K562 (cell line): ENCODE data around the gene CLDN15. TPM values are rescaled to one million over a fixed set of nuclear protein-coding genes. Genes with fewer than 3 reads are reported as not detected.

ENCODE experiments used
- BCL6 ChIP-seq: fragments of 250-450 bp; sonication (Bioruptor Pico); IDR thresholded peaks from 2 replicates; pipeline ENCODE4 v1.4.0; 2020
- CBX1 ChIP-seq: sonication (generic); IDR thresholded peaks from 2 replicates; pipeline ENCODE4 v1.6.1; 2016; ENCODE audit warnings: antibody characterized with exemption, low read depth, mild to moderate bottlenecking
- CBX3 ChIP-seq, 2 experiments: IDR thresholded peaks; 1 replicate in 1 of 2; 2 replicates in 1 of 2; pipeline ENCODE4 v1.6.1; 2012; ENCODE audit warnings: inconsistent platforms in 2 of 2, low read length in 2 of 2, borderline replicate concordance in 1 of 2, control low read depth in 1 of 2
- RBM22 ChIP-seq: fragments of 200-400 bp; formaldehyde crosslinking; IDR thresholded peaks from 2 replicates; pipeline ENCODE4 v1.6.1; 2018; ENCODE audit warnings: low read length, low read depth; ENCODE audit not compliant: poor library complexity, severe bottlenecking
- SAP30 ChIP-seq: fragments of 200-600 bp; sonication (generic); IDR thresholded peaks from 2 replicates; pipeline ENCODE4 v1.6.1; 2012; ENCODE audit warnings: borderline replicate concordance, low read depth, mild to moderate bottlenecking, moderate library complexity, low read length, control low read depth, inconsistent platforms; ENCODE audit not compliant: insufficient read depth, poor library complexity, severe bottlenecking
- polyA plus RNA-seq, 8 experiments: library from polyadenylated mRNA; depleted of rRNA in 4 of 8; stranded (reverse) in 5 of 8; unstranded in 3 of 8; fragments of >200 nt; fragmentation: Nextera tagmentation in 2 of 8; fragmentation: Illumina TruSeq in 1 of 8; extraction: Ambion mirVana in 2 of 8; extraction: Trizol in 1 of 8; gene quantifications; 2 replicates each; pipeline versions ENCODE4 v1.2.1 to v1.2.3, GENCODE V29; 2011 to 2014; ENCODE audit warnings: inconsistent platforms in 1 of 8, missing spikeins in 1 of 8
- total RNA-seq, 7 experiments: library from RNA; depleted of rRNA in 6 of 7; stranded (reverse); fragments of >200 nt in 6 of 7; fragmentation: Illumina TruSeq in 2 of 7; extraction: Trizol in 2 of 7; gene quantifications; 2 replicates each; pipeline versions ENCODE4 v1.2.1 to v1.2.3, GENCODE V29; 2011 to 2021; ENCODE audit warnings: low replicate concordance in 1 of 7
- TF ChIP-seq, protein P1 (sequence below), 2 experiments: fragments of 450-650 bp in 1 of 2; sonication (generic) in 1 of 2; formaldehyde crosslinking in 1 of 2; IDR thresholded peaks in 1 of 2; conservative IDR thresholded peaks in 1 of 2; 2 replicates each; pipeline versions ENCODE4 v1.6.1 to v1.8.1; 2016 to 2023; ENCODE audit warnings: mild to moderate bottlenecking in 2 of 2, moderate library complexity in 2 of 2, inconsistent platforms in 1 of 2, missing genetic modification reagents in 1 of 2
- TF ChIP-seq, protein P2 (sequence below): IDR thresholded peaks from 2 replicates; pipeline ENCODE4 v1.6.1; 2012; ENCODE audit warnings: low read depth, low read length, improper control_type of control experiment, borderline replicate concordance
- TF ChIP-seq, protein P3 (sequence below): fragments of 200-800 bp; sonication (Bioruptor generic); IDR thresholded peaks from 2 replicates; pipeline ENCODE4 v1.6.1; 2016; ENCODE audit warnings: missing genetic modification characterization, missing compliant biosample characterization
- TF ChIP-seq, protein P4 (sequence below), 2 experiments: fragments of 450-650 bp in 1 of 2; IDR thresholded peaks; 2 replicates each; pipeline ENCODE4 v1.6.1; 2011 to 2017; ENCODE audit warnings: low read depth in 2 of 2, antibody characterized with exemption in 1 of 2, borderline replicate concordance in 1 of 2, low read length in 1 of 2, mild to moderate bottlenecking in 1 of 2, mixed read lengths in 1 of 2; ENCODE audit not compliant: control insufficient read depth in 1 of 2

The CLDN15 gene
- total and polyA plus RNA-seq, 9 of the 15 experiments (the other 6 are each of a cell fraction or from before 2014, with no cell fraction given), result 0.32 to 14.5 (median 7.4) TPM

DNA sequence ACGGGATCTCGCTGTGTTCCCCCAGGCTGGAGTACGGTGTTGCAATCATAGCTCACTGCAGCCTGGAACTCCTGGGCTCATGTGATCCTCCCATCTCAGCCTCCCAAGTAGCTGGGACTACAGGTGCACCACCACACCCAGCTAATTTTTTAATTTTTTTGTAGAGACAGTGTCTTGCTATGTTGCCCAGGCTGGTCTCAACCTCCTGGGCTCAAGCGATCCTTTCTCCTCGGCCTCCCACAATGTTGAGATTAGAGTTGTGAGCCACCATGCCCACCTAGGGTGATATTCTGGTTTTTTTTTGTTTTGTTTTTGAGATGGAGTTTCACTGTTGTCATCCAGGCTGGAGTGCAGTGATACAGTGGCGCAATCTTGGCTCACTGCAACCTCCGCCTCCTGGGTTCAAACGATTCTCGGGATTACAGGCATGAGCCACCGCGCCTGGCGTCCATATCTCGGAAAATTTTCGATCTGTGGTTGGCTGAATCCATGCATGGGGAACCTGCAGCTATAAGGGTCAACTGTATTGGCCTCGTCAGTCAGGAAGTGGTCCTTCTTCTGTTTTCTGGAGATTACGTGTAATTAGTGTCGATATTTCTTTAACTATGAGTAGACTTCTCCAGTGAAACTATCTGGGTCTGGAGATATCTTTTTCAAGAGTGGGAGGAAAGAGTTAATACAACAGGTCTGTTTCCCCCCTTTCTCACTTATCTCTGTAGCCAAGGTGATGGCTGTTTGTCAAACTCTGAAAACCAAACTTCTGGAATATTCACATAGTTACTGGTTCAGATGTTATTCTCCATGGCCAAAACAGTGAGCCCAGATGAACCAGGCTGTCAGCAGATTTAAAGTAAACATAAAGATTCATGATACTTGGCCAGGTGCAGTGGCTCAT lies 28.3 kb upstream of the CLDN15 start (continued):
- TF ChIP-seq BCL6 (no peak), RBM22 (no peak), CBX1 (no peak), SAP30 (no peak), CBX3 (IDR thresholded peaks at IDR 0.05; ENCODE audit: borderline replicate concordance in 1 of 2, low read length in 2 of 2) (0 out of 3 replicates have a peak, but pooled peaks of 1 of the 2 experiments have one; percentile 10)
- TF ChIP-seq, protein P1, sequence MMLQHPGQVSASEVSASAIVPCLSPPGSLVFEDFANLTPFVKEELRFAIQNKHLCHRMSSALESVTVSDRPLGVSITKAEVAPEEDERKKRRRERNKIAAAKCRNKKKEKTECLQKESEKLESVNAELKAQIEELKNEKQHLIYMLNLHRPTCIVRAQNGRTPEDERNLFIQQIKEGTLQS (IDR thresholded peaks at IDR 0.05), result peak; percentile 47
- TF ChIP-seq, protein P1 (CRISPR knock-in tag; conservative IDR thresholded peaks at IDR 0.05), result no peak
- TF ChIP-seq, protein P2, sequence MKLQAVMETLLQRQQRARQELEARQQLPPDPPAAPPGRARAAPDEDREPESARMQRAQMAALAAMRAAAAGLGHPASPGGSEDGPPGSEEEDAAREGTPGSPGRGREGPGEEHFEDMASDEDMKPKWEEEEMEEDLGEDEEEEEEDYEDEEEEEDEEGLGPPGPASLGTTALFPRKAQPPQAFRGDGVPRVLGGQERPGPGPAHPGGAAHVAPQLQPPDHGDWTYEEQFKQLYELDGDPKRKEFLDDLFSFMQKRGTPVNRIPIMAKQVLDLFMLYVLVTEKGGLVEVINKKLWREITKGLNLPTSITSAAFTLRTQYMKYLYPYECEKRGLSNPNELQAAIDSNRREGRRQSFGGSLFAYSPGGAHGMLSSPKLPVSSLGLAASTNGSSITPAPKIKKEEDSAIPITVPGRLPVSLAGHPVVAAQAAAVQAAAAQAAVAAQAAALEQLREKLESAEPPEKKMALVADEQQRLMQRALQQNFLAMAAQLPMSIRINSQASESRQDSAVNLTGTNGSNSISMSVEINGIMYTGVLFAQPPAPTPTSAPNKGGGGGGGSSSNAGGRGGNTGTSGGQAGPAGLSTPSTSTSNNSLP, result no peak
- TF ChIP-seq, protein P3, sequence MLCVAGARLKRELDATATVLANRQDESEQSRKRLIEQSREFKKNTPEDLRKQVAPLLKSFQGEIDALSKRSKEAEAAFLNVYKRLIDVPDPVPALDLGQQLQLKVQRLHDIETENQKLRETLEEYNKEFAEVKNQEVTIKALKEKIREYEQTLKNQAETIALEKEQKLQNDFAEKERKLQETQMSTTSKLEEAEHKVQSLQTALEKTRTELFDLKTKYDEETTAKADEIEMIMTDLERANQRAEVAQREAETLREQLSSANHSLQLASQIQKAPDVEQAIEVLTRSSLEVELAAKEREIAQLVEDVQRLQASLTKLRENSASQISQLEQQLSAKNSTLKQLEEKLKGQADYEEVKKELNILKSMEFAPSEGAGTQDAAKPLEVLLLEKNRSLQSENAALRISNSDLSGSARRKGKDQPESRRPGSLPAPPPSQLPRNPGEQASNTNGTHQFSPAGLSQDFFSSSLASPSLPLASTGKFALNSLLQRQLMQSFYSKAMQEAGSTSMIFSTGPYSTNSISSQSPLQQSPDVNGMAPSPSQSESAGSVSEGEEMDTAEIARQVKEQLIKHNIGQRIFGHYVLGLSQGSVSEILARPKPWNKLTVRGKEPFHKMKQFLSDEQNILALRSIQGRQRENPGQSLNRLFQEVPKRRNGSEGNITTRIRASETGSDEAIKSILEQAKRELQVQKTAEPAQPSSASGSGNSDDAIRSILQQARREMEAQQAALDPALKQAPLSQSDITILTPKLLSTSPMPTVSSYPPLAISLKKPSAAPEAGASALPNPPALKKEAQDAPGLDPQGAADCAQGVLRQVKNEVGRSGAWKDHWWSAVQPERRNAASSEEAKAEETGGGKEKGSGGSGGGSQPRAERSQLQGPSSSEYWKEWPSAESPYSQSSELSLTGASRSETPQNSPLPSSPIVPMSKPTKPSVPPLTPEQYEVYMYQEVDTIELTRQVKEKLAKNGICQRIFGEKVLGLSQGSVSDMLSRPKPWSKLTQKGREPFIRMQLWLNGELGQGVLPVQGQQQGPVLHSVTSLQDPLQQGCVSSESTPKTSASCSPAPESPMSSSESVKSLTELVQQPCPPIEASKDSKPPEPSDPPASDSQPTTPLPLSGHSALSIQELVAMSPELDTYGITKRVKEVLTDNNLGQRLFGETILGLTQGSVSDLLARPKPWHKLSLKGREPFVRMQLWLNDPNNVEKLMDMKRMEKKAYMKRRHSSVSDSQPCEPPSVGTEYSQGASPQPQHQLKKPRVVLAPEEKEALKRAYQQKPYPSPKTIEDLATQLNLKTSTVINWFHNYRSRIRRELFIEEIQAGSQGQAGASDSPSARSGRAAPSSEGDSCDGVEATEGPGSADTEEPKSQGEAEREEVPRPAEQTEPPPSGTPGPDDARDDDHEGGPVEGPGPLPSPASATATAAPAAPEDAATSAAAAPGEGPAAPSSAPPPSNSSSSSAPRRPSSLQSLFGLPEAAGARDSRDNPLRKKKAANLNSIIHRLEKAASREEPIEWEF (CRISPR knock-in tag), result no peak
- TF ChIP-seq, protein P4, sequence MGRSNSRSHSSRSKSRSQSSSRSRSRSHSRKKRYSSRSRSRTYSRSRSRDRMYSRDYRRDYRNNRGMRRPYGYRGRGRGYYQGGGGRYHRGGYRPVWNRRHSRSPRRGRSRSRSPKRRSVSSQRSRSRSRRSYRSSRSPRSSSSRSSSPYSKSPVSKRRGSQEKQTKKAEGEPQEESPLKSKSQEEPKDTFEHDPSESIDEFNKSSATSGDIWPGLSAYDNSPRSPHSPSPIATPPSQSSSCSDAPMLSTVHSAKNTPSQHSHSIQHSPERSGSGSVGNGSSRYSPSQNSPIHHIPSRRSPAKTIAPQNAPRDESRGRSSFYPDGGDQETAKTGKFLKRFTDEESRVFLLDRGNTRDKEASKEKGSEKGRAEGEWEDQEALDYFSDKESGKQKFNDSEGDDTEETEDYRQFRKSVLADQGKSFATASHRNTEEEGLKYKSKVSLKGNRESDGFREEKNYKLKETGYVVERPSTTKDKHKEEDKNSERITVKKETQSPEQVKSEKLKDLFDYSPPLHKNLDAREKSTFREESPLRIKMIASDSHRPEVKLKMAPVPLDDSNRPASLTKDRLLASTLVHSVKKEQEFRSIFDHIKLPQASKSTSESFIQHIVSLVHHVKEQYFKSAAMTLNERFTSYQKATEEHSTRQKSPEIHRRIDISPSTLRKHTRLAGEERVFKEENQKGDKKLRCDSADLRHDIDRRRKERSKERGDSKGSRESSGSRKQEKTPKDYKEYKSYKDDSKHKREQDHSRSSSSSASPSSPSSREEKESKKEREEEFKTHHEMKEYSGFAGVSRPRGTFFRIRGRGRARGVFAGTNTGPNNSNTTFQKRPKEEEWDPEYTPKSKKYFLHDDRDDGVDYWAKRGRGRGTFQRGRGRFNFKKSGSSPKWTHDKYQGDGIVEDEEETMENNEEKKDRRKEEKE (IDR thresholded peaks at IDR 0.05; ENCODE audit: borderline replicate concordance in 1 of 2, control insufficient read depth in 1 of 2, low read depth in 2 of 2, low read length in 1 of 2), result 0 out of 4 replicates have a peak, but pooled peaks of 1 of the 2 experiments have one; percentile 25
